Vagina (tissue), 2 donors: ENCODE measurements around the gene OR10AD1. TPM values are rescaled to one million over a fixed set of nuclear protein-coding genes. Genes with fewer than 3 reads are reported as not detected.

Experiments
- DNase-seq, 2 donors: peaks; one replicate each; pipeline ENCODE4 v3.0.0-alpha.2; 2017; ENCODE audit errors: extremely low spot score in 2 of 2
- H3K27ac ChIP-seq: fragments of 200-600 bp; sonication (generic); one replicate; pipeline ENCODE4 v1.5.1; 2019
- H3K27me3 ChIP-seq: fragments of 200-600 bp; sonication (generic); one replicate; pipeline ENCODE4 v1.5.1; 2019
- H3K36me3 ChIP-seq, 2 donors: fragments of 200-600 bp; sonication (generic); one replicate each; pipeline ENCODE4 v1.5.1; 2017 to 2019
- H3K4me1 ChIP-seq: fragments of 200-600 bp; sonication (generic); one replicate; pipeline ENCODE4 v1.5.1; 2019
- H3K4me3 ChIP-seq, 2 donors: fragments of 200-600 bp; sonication (generic); 1 replicate in 1 of 2; 2 replicates in 1 of 2; pipeline ENCODE4 v1.5.1; 2016 to 2019
- H3K9me3 ChIP-seq: fragments of 200-600 bp; sonication (generic); one replicate; pipeline ENCODE4 v1.5.1; 2019
- CTCF ChIP-seq, 3 experiments: fragments of 450-650 bp in 2 of 3; fragments of 200-600 bp in 1 of 3; sonication (generic) in 1 of 3; IDR thresholded peaks; one replicate each; pipeline ENCODE4 v1.5.1; 2017 to 2019; ENCODE audit warnings: antibody characterized with exemption in 3 of 3, mild to moderate bottlenecking in 2 of 3, moderate library complexity in 2 of 3
- POLR2A ChIP-seq, 2 donors: fragments of 450-650 bp; IDR thresholded peaks; one replicate each; pipeline ENCODE4 v1.6.1; 2017; ENCODE audit warnings: antibody characterized with exemption in 2 of 2, mild to moderate bottlenecking in 2 of 2, moderate library complexity in 2 of 2
- POLR2AphosphoS5 ChIP-seq, 2 donors: sonication (generic); formaldehyde crosslinking; IDR thresholded peaks; one replicate each; pipeline ENCODE4 v1.9.0; 2017; ENCODE audit warnings: antibody characterized with exemption in 2 of 2, mild to moderate bottlenecking in 2 of 2, low read depth in 1 of 2; ENCODE audit not compliant: insufficient read depth in 1 of 2
- intact Hi-C: fragments of 100-400 bp; cut with DNase I; formaldehyde crosslinking; loops from one replicate; pipeline ENCODE4 v1.15.1; 2023
- total RNA-seq: library from RNA; depleted of rRNA; stranded (reverse); fragments of >200 nt; gene quantifications from one replicate; pipeline ENCODE4 v1.2.3, GENCODE V29; 2016

The OR10AD1 gene
- total RNA-seq, 1 donor from 2014 or later: not detected

GRCh38 chr12:48163150-48163747 is 39.8 kb downstream of the OR10AD1 start:
- Histone ChIP-seq H3K27ac (no peak overlapping the region), H3K4me3 (no peak overlapping the region), H3K27me3 (no peaks in the 10 kb centered on the region), H3K36me3 (no peaks in the 10 kb centered on the region), H3K9me3 (no peaks in the 10 kb centered on the region), H3K4me1 (no peaks in the 10 kb centered on the region)
- no peak for TF ChIP-seq CTCF (IDR thresholded peaks at IDR 0.05)
- no peak for TF ChIP-seq POLR2AphosphoS5 (IDR thresholded peaks at IDR 0.05; ENCODE audit: insufficient read depth in 1 of 2, low read depth in 1 of 2)
- no peak for TF ChIP-seq POLR2A (IDR thresholded peaks at IDR 0.05)
- intact Hi-C loops: no loop called here
- DNase-seq: no peak

GRCh38 chr12:48160807-48161206 is 42.3 kb downstream of the OR10AD1 start:
- Histone ChIP-seq H3K27ac (no peak overlapping the region), H3K27me3 (no peaks in the 10 kb centered on the region), H3K4me1 (peaks cover 9% of the 10 kb centered on the region), H3K9me3 (no peaks in the 10 kb centered on the region), H3K4me3 (no peak overlapping the region), H3K36me3 (no peaks in the 10 kb centered on the region)
- DNase-seq: no peak
- TF ChIP-seq POLR2A (IDR thresholded peaks at IDR 0.05) (no peak), CTCF (IDR thresholded peaks at IDR 0.05) (no peak), POLR2AphosphoS5 (IDR thresholded peaks at IDR 0.05; ENCODE audit: insufficient read depth in 1 of 2, low read depth in 1 of 2) (no peak)
- intact Hi-C loops: no loop called here

- H3K9me3 ChIP-seq: no peaks in the 10 kb centered on the region
- H3K36me3 ChIP-seq: no peaks in the 10 kb centered on the region
- no peaks in the 10 kb centered on the region for H3K27me3 ChIP-seq
- no peak for TF ChIP-seq POLR2A (IDR thresholded peaks at IDR 0.05)
- H3K27ac ChIP-seq: no peak overlapping the region
- intact Hi-C loops: no loop called here
- DNase-seq: no peak
- H3K4me1 ChIP-seq: peaks cover 9% of the 10 kb centered on the region
- H3K4me3 ChIP-seq: no peak overlapping the region
These were observed 43.0 kb downstream of the OR10AD1 start for GRCh38 chr12:48160046-48160445.

- peaks cover 15% of the 10 kb centered on the region for H3K4me1 ChIP-seq
- no peak for TF ChIP-seq CTCF (IDR thresholded peaks at IDR 0.05)
- no peak for TF ChIP-seq POLR2A (IDR thresholded peaks at IDR 0.05)
- TF ChIP-seq POLR2AphosphoS5 (IDR thresholded peaks at IDR 0.05; ENCODE audit: insufficient read depth in 1 of 2, low read depth in 1 of 2): no peak
- intact Hi-C loops: loop anchor here (5.0 kb wide), 1 partner anchor 51 kb away; the partner anchor contains the start of gene SENP1
- H3K27ac ChIP-seq: peak overlapping the region; percentile 90
- no peaks in the 10 kb centered on the region for H3K36me3 ChIP-seq
- peak overlapping the region; percentile 76 to 95 for H3K4me3 ChIP-seq
- DNase-seq: no peak
- H3K27me3 ChIP-seq: no peaks in the 10 kb centered on the region
- no peaks in the 10 kb centered on the region for H3K9me3 ChIP-seq
These were observed 45.2 kb downstream of the OR10AD1 start for GRCh38 chr12:48157889-48158370.

GRCh38 chr12:48157018-48157888 is 45.8 kb downstream of the OR10AD1 start, which contains the start of gene ASB8:
TSS of gene ASB8 (minus strand) at chr12:48157515. CDS start at chr12:48153496, 4,019 bp downstream.
- intact Hi-C loops: loop anchor here (5.0 kb wide), 1 partner anchor 50 kb away; the partner anchor contains the start of gene SENP1
- Histone ChIP-seq H3K4me1 (peaks cover 15% of the 10 kb centered on the region), H3K36me3 (peaks cover 0 to 3% of the 10 kb centered on the region in 2 donors), H3K27ac (peak within 1 kb of the TSS; percentile 90), H3K9me3 (no peaks in the 10 kb centered on the region), H3K4me3 (peak within 1 kb of the TSS; percentile 76 to 95), H3K27me3 (no peaks in the 10 kb centered on the region)
- TF ChIP-seq CTCF (IDR thresholded peaks at IDR 0.05) (peak; percentile 34 to 59 (median 34)), POLR2A (IDR thresholded peaks at IDR 0.05) (peak in 1 of 2 donors; percentile 41), POLR2AphosphoS5 (IDR thresholded peaks at IDR 0.05; ENCODE audit: insufficient read depth in 1 of 2, low read depth in 1 of 2) (peak; percentile 88 to 96)
- DNase-seq: peak in 1 of 2 donors; percentile 97
